ENCODE data around the gene KRTAP3-3.

GRCh38 chr17:41016578-41017215 lies 22.7 kb upstream of the KRTAP3-3 start:
- no peak for TF ChIP-seq EZH2 (IDR thresholded peaks at IDR 0.05; ENCODE audit: low read depth, low read length, severe bottlenecking)
- no peak for TF ChIP-seq CTCF (IDR thresholded peaks at IDR 0.05; ENCODE audit: control extremely low read depth in 1 of 3, insufficient read depth in 1 of 3, low read depth in 1 of 3, low read length in 3 of 3)
- no peak for TF ChIP-seq POLR2AphosphoS5 (IDR thresholded peaks at IDR 0.05; ENCODE audit: low read depth, low read length)
- TF ChIP-seq TAF1 (IDR thresholded peaks at IDR 0.05; ENCODE audit: low read depth, low read length) = no peak
- TF ChIP-seq POLR2A (IDR thresholded peaks at IDR 0.05; ENCODE audit: control extremely low read depth in 1 of 2, low read depth in 2 of 2, low read length in 2 of 2) = no peak
- TF ChIP-seq EGR1 (IDR thresholded peaks at IDR 0.05; ENCODE audit: borderline replicate concordance, low read depth, low read length) = no peak
- TF ChIP-seq MAX (IDR thresholded peaks at IDR 0.05) = no peak
- no peak for TF ChIP-seq CBX8 (IDR thresholded peaks at IDR 0.05; ENCODE audit: borderline replicate concordance, low read depth, low read length)
- no peak for TF ChIP-seq HDAC2 (IDR thresholded peaks at IDR 0.05; ENCODE audit: borderline replicate concordance in 1 of 2, low read depth in 2 of 2, low read length in 2 of 2)
